Limb (tissue), 2 donors: ENCODE data around the gene KRTAP5-6.

Experiments
- DNase-seq, 2 donors: peaks; one replicate each; pipeline ENCODE4 v3.0.0-alpha.2; 2016; ENCODE audit errors: extremely low spot score in 2 of 2

KRTAP5-6 gene

GRCh38 chr11:1746956-1747752, 50.2 kb downstream of the KRTAP5-6 start:
- DNase-seq: no peak
